Neural cell (in vitro differentiated cells): Measurements from ENCODE around the gene STK31. TPM values are rescaled to one million over a fixed set of nuclear protein-coding genes. Genes with fewer than 3 reads are reported as not detected.

Experiments used
- H2AFZ ChIP-seq: fragments of 200-600, 300-800 bp; sonication (generic), shearing (Covaris generic); 2 replicates; pipeline ENCODE4 v1.6.0; 2014; ENCODE audit warnings: low read depth, mild to moderate bottlenecking, antibody characterized with exemption, low read length, moderate library complexity
- H3F3A ChIP-seq: fragments of 200-600 bp; shearing (Covaris generic); 2 replicates; pipeline ENCODE4 v1.6.1; 2016; ENCODE audit warnings: mild to moderate bottlenecking, moderate library complexity, mixed read lengths, antibody characterized with exemption, low read length; ENCODE audit not compliant: insufficient read depth, poor library complexity, severe bottlenecking
- H3K27ac ChIP-seq: fragments of 200-600, 300-800 bp; sonication (generic), shearing (Covaris generic); 2 replicates; pipeline ENCODE4 v1.5.1; 2014; ENCODE audit warnings: mild to moderate bottlenecking, low read length, moderate library complexity
- H3K27me3 ChIP-seq: fragments of 300-800, 200-600 bp; sonication (generic), shearing (Covaris generic); 2 replicates; pipeline ENCODE4 v1.6.0; 2014; ENCODE audit warnings: mild to moderate bottlenecking, low read depth, low read length, moderate library complexity; ENCODE audit not compliant: insufficient read depth
- H3K36me3 ChIP-seq: fragments of 300-800, 200-600 bp; sonication (generic), shearing (Covaris generic); 2 replicates; pipeline ENCODE4 v1.5.1; 2014; ENCODE audit warnings: mild to moderate bottlenecking, antibody characterized with exemption, low read length, moderate library complexity; ENCODE audit not compliant: insufficient read depth
- H3K4me2 ChIP-seq: fragments of 300-800, 200-600 bp; sonication (generic), shearing (Covaris generic); 2 replicates; pipeline ENCODE4 v1.6.0; 2014; ENCODE audit warnings: mild to moderate bottlenecking, low read length
- H3K4me3 ChIP-seq: fragments of 300-800, 200-600 bp; sonication (generic), shearing (Covaris generic); 2 replicates; pipeline ENCODE4 v1.5.1; 2014; ENCODE audit warnings: mild to moderate bottlenecking, low read length, moderate library complexity
- H3K79me2 ChIP-seq: fragments of 200-600 bp; shearing (Covaris generic); replicated peaks from 2 replicates; pipeline ENCODE4 v1.6.0; 2014; ENCODE audit warnings: mild to moderate bottlenecking, low read length, moderate library complexity; ENCODE audit not compliant: insufficient read depth
- H3K9ac ChIP-seq: fragments of 300-800, 200-600 bp; sonication (generic), shearing (Covaris generic); 2 replicates; pipeline ENCODE4 v1.6.1; 2016; ENCODE audit warnings: mild to moderate bottlenecking, low read length, mixed read lengths
- H3K9me2 ChIP-seq: fragments of 200-600 bp; shearing (Covaris generic); 2 replicates; pipeline ENCODE4 v1.6.1; 2016; ENCODE audit warnings: mild to moderate bottlenecking, low read length, mixed read lengths; ENCODE audit not compliant: insufficient read depth
- H3K9me3 ChIP-seq: fragments of 200-600, 300-800 bp; sonication (generic), shearing (Covaris generic); 2 replicates; pipeline ENCODE4 v1.6.1; 2016; ENCODE audit warnings: mild to moderate bottlenecking, mixed run types, low read length, moderate library complexity, mixed read lengths
- H4K20me1 ChIP-seq: fragments of 200-600 bp; shearing (Covaris generic); 2 replicates; pipeline ENCODE4 v1.6.1; 2016; ENCODE audit warnings: mild to moderate bottlenecking, mixed run types; ENCODE audit not compliant: insufficient read depth
- EP300 ChIP-seq: fragments of 450-650 bp; conservative IDR thresholded peaks from 2 replicates; pipeline ENCODE4 v1.6.1; 2014; ENCODE audit warnings: antibody characterized with exemption, mild to moderate bottlenecking, moderate library complexity; ENCODE audit not compliant: poor library complexity, severe bottlenecking
- EZH2 ChIP-seq: fragments of 200-600, 300-800 bp; shearing (Covaris generic), sonication (generic); IDR thresholded peaks from 2 replicates; pipeline ENCODE4 v1.6.1; 2014; ENCODE audit warnings: antibody characterized with exemption, low read length, borderline replicate concordance, mild to moderate bottlenecking; ENCODE audit not compliant: insufficient read depth, poor library complexity, severe bottlenecking
- MXI1 ChIP-seq: fragments of 450-650 bp; conservative IDR thresholded peaks from 2 replicates; pipeline ENCODE4 v1.6.1; 2014; ENCODE audit warnings: antibody characterized with exemption, mild to moderate bottlenecking; ENCODE audit not compliant: poor library complexity, severe bottlenecking
- POLR2AphosphoS5 ChIP-seq: IDR thresholded peaks from 2 replicates; pipeline ENCODE4 v1.6.1; 2012
- RAD21 ChIP-seq: fragments of 450-650 bp; conservative IDR thresholded peaks from 2 replicates; pipeline ENCODE4 v1.6.1; 2014; ENCODE audit warnings: antibody characterized with exemption, mild to moderate bottlenecking, moderate library complexity
- SMC3 ChIP-seq: fragments of 450-650 bp; conservative IDR thresholded peaks from 2 replicates; pipeline ENCODE4 v1.6.1; 2014; ENCODE audit warnings: antibody characterized with exemption, mild to moderate bottlenecking, moderate library complexity; ENCODE audit not compliant: poor library complexity
- TAF1 ChIP-seq: IDR thresholded peaks from 2 replicates; pipeline ENCODE4 v1.6.1; 2012; ENCODE audit warnings: low read depth
- polyA plus RNA-seq: library from polyadenylated mRNA; depleted of rRNA; stranded (reverse); fragments of >200 nt; gene quantifications from 2 replicates; pipeline ENCODE4 v1.2.3, GENCODE V29; 2014
- TF ChIP-seq, protein P1 (sequence below): IDR thresholded peaks from 2 replicates; pipeline ENCODE4 v1.6.1; 2012; ENCODE audit warnings: borderline replicate concordance
- TF ChIP-seq, protein P2 (sequence below): fragments of 450-650 bp; IDR thresholded peaks from 2 replicates; pipeline ENCODE4 v1.5.1; 2014; ENCODE audit warnings: antibody characterized with exemption, mild to moderate bottlenecking, moderate library complexity; ENCODE audit not compliant: poor library complexity, severe bottlenecking

STK31 gene
- polyA plus RNA-seq, 1 donor from 2014 or later, result 0.76 TPM

DNA sequence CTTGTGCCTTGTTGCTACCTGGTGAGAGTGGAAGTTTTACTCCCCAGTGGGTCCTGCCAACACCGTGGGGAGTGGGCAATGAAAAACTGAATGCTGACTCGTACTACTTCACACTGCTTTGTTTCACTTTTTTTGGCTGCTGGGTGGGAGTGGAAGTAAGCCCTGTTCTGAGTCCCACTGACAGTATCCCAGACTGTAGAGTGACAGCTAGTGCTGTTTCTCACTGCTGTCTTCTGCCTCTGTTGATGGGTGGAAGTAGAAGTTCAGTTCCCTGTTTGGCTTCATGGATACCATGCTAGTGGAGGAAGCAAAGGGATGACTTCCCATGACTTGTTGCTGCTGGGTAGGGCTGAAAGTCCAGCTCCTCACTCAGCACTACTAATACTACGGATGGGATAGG lies 98.4 kb downstream of the STK31 start:
- H3K27me3 ChIP-seq, result no peaks in the 10 kb centered on the region
- H2AFZ ChIP-seq, result no peak overlapping the region

DNA sequence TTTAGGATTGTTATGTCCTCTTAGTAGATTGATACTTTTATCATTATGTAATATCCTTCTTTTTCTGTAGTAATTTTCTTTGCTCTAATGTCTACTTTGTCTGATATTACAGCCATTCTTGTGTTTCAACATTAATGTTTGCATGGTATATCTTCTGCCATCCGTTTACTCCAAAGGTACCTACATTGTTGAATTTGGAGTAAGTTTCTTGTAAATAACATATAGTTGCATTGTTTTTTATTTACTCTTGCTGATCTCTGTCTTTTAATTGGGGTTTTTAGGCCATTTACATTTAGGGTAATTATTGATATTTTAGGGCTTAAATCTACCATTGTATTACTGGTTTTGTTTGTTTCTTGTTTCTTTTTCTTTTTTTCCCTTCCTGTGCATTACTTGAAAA lies 100.1 kb downstream of the STK31 start:
- H3K4me3 ChIP-seq, result no peak overlapping the region
- H3K79me2 ChIP-seq, result no peaks in the 10 kb centered on the region
- H3F3A ChIP-seq, result no peaks in the 10 kb centered on the region
- no peaks in the 10 kb centered on the region for H4K20me1 ChIP-seq
- no peaks in the 10 kb centered on the region for H3K36me3 ChIP-seq
- TF ChIP-seq, protein P1, sequence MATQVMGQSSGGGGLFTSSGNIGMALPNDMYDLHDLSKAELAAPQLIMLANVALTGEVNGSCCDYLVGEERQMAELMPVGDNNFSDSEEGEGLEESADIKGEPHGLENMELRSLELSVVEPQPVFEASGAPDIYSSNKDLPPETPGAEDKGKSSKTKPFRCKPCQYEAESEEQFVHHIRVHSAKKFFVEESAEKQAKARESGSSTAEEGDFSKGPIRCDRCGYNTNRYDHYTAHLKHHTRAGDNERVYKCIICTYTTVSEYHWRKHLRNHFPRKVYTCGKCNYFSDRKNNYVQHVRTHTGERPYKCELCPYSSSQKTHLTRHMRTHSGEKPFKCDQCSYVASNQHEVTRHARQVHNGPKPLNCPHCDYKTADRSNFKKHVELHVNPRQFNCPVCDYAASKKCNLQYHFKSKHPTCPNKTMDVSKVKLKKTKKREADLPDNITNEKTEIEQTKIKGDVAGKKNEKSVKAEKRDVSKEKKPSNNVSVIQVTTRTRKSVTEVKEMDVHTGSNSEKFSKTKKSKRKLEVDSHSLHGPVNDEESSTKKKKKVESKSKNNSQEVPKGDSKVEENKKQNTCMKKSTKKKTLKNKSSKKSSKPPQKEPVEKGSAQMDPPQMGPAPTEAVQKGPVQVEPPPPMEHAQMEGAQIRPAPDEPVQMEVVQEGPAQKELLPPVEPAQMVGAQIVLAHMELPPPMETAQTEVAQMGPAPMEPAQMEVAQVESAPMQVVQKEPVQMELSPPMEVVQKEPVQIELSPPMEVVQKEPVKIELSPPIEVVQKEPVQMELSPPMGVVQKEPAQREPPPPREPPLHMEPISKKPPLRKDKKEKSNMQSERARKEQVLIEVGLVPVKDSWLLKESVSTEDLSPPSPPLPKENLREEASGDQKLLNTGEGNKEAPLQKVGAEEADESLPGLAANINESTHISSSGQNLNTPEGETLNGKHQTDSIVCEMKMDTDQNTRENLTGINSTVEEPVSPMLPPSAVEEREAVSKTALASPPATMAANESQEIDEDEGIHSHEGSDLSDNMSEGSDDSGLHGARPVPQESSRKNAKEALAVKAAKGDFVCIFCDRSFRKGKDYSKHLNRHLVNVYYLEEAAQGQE, result no peak
- TF ChIP-seq MXI1 (no peak), TAF1 (no peak), EZH2 (no peak), POLR2AphosphoS5 (no peak), RAD21 (no peak), SMC3 (no peak), EP300 (no peak)
- H2AFZ ChIP-seq, result no peak overlapping the region
- H3K9me2 ChIP-seq, result no peaks in the 10 kb centered on the region
- H3K27me3 ChIP-seq, result no peaks in the 10 kb centered on the region
- H3K9me3 ChIP-seq, result peaks cover 8% of the 10 kb centered on the region
- no peak overlapping the region for H3K27ac ChIP-seq
- H3K9ac ChIP-seq, result no peak overlapping the region
- no peak overlapping the region for H3K4me2 ChIP-seq

More for the DNA sequence above, 98.4 kb downstream of the STK31 start:
- Histone ChIP-seq H3K9ac (no peak overlapping the region), H3K27ac (no peak overlapping the region), H3K9me2 (no peaks in the 10 kb centered on the region), H4K20me1 (no peaks in the 10 kb centered on the region), H3K9me3 (peaks cover 8% of the 10 kb centered on the region), H3K4me2 (no peak overlapping the region), H3K79me2 (no peaks in the 10 kb centered on the region), H3F3A (no peaks in the 10 kb centered on the region), H3K36me3 (no peaks in the 10 kb centered on the region), H3K4me3 (no peak overlapping the region)
- TF ChIP-seq MXI1 (no peak), POLR2AphosphoS5 (no peak), RAD21 (no peak), EP300 (no peak), SMC3 (no peak), TAF1 (no peak), EZH2 (no peak)
- TF ChIP-seq, protein P1, result no peak
- TF ChIP-seq, protein P2, sequence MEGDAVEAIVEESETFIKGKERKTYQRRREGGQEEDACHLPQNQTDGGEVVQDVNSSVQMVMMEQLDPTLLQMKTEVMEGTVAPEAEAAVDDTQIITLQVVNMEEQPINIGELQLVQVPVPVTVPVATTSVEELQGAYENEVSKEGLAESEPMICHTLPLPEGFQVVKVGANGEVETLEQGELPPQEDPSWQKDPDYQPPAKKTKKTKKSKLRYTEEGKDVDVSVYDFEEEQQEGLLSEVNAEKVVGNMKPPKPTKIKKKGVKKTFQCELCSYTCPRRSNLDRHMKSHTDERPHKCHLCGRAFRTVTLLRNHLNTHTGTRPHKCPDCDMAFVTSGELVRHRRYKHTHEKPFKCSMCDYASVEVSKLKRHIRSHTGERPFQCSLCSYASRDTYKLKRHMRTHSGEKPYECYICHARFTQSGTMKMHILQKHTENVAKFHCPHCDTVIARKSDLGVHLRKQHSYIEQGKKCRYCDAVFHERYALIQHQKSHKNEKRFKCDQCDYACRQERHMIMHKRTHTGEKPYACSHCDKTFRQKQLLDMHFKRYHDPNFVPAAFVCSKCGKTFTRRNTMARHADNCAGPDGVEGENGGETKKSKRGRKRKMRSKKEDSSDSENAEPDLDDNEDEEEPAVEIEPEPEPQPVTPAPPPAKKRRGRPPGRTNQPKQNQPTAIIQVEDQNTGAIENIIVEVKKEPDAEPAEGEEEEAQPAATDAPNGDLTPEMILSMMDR, result no peak
